Colonic mucosa (tissue), 4 donors: ENCODE data around the gene CUL1. TPM values are rescaled to one million over a fixed set of nuclear protein-coding genes. Genes with fewer than 3 reads are reported as not detected.

ENCODE experiments used
- DNase-seq: peaks from one replicate; pipeline ENCODE4 v3.0.0-alpha.2; 2020
- H3K27ac ChIP-seq: fragments of 200-600 bp; one replicate; pipeline ENCODE4 v1.8.0; 2021
- H3K27me3 ChIP-seq: fragments of 200-600 bp; one replicate; pipeline ENCODE4 v1.8.0; 2021
- H3K36me3 ChIP-seq: fragments of 200-600 bp; one replicate; pipeline ENCODE4 v1.8.0; 2021
- H3K4me1 ChIP-seq: fragments of 200-600 bp; one replicate; pipeline ENCODE4 v1.8.0; 2021; ENCODE audit warnings: mild to moderate bottlenecking
- H3K4me3 ChIP-seq: fragments of 200-600 bp; one replicate; pipeline ENCODE4 v1.8.0; 2021
- H3K9ac ChIP-seq, 2 donors: one replicate each; pipeline ENCODE4 v1.7.0; 2013; ENCODE audit warnings: control low read depth in 2 of 2, low read depth in 2 of 2, low read length in 2 of 2
- H3K9me3 ChIP-seq: fragments of 200-600 bp; one replicate; pipeline ENCODE4 v1.8.0; 2021
- CTCF ChIP-seq: fragments of 200-600 bp; IDR thresholded peaks from one replicate; pipeline ENCODE4 v1.8.0; 2022; ENCODE audit warnings: antibody characterized with exemption, mild to moderate bottlenecking
- intact Hi-C: fragments of 100-400 bp; cut with DNase I; formaldehyde crosslinking; loops from one replicate; pipeline ENCODE4 v1.14.1; 2022
- total RNA-seq, 2 donors: library from RNA; stranded (reverse); fragmentation: NEBNext Ultra II Directional in 1 of 2; extraction: Animal tissue kit (Norgen Biotek cat#: 25700) in 1 of 2; gene quantifications; one replicate each; pipeline ENCODE4 v1.2.1, GENCODE V29; 2021
- donor health status: healthy.
- donor health status: DM: no; HTN: no; CAD: no.
- donor health status: DM: no; HTN: no; CAD: no.

CUL1 gene
- total RNA-seq, 2 donors from 2014 or later, result 36.2 to 36.9 TPM

GRCh38 chr7:148723166-148723559, 24.5 kb downstream of the CUL1 start:
- Histone ChIP-seq H3K36me3 (no peaks in the 10 kb centered on the region), H3K27me3 (no peaks in the 10 kb centered on the region), H3K4me3 (no peak overlapping the region), H3K27ac (no peak overlapping the region), H3K9ac (no peak overlapping the region), H3K4me1 (no peaks in the 10 kb centered on the region), H3K9me3 (no peaks in the 10 kb centered on the region)
- intact Hi-C loops, result no loop called here
- no peak for DNase-seq
- no peak for TF ChIP-seq CTCF

DNA sequence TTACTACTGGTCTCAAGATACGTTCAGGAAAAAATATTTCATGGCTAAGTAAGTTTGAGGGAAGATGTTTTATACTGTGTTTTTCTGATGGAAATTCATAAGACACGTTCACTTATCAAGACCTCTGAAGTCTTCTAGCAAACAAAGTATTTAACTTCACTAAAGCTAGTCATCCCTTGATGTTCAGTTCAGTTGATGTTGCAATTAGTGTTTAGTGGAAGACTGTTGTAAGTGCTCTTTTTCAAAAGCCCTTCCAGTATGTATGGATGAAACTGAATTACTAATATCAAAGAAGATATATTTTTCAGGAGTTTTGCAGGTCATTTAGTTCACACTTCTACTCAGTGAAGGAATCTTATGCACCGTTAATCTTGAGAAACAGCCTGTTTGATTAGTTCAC, 25.1 kb downstream of the CUL1 start:
- Histone ChIP-seq H3K4me1 (no peaks in the 10 kb centered on the region), H3K4me3 (no peak overlapping the region), H3K27me3 (no peaks in the 10 kb centered on the region), H3K27ac (no peak overlapping the region), H3K9me3 (no peaks in the 10 kb centered on the region), H3K9ac (no peak overlapping the region), H3K36me3 (no peaks in the 10 kb centered on the region)
- no peak for DNase-seq
- TF ChIP-seq CTCF, result no peak
- intact Hi-C loops, result no loop called here

DNA sequence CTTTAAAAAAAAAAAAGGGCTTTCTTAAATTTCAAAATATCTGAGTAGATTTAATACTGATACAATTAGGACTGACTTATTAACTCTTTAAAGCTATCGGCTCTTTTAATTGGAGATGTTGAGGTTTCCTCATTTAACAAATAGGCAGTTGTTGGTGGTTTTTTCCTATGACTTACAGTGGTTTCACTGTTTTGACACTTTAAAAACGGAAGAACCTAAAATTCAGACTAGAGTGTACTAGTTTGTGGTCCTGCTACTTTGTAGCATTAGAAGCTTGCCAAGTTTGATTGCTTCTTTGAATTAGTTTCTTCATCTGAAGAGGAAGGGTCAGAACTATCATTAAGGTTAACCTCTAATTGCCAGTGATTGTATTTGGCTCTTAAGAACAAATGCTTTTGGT, 27.7 kb downstream of the CUL1 start:
- H3K4me3 ChIP-seq, result no peak overlapping the region
- H3K27ac ChIP-seq, result no peak overlapping the region
- intact Hi-C loops, result no loop called here
- H3K9ac ChIP-seq, result no peak overlapping the region
- no peaks in the 10 kb centered on the region for H3K4me1 ChIP-seq
- H3K9me3 ChIP-seq, result no peaks in the 10 kb centered on the region
- no peaks in the 10 kb centered on the region for H3K27me3 ChIP-seq
- no peaks in the 10 kb centered on the region for H3K36me3 ChIP-seq
- no peak for TF ChIP-seq CTCF
- no peak for DNase-seq

DNA sequence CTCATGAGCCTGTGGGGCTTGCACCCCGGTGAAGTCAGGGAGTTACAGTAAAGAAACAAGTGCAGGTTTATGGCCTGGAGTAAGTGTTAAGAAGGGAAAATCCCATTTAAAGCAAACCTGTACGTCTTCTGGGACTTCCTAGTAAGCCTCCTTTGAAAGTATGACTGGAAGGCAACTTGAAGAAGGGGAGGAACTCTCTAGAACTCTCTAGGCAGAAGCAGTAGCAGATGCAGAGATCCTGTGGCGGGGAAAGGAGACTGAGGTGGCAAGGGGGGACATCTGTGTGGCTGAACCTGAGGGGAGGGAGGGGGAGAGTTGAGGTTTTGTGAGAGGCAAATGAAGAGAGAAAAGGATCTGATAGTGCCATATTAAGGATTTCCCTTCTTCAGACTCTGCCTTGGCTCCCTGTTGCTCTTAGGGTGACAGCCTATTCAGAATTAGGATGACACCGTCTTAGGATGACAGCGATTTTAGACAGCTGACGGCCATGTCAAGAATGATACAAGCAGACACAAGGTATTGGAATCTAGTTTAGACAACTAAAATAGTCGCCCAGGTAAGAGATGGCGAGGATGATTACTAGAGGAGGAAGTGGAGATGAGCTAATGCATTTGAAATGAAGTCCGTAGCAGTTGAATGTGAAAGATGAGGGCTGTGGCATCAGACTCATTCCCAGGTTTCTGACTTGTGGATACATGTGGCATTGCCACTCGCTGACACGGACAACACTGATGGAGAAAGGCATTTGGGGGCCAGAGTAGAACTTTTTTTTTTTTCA, 29.0 kb downstream of the CUL1 start:
- H3K4me1 ChIP-seq, result no peaks in the 10 kb centered on the region
- no peak overlapping the region for H3K27ac ChIP-seq
- H3K36me3 ChIP-seq, result no peaks in the 10 kb centered on the region
- no peak for DNase-seq
- no peak overlapping the region for H3K4me3 ChIP-seq
- intact Hi-C loops, result no loop called here
- no peaks in the 10 kb centered on the region for H3K27me3 ChIP-seq
- TF ChIP-seq CTCF, result no peak
- no peak overlapping the region for H3K9ac ChIP-seq
- no peaks in the 10 kb centered on the region for H3K9me3 ChIP-seq

GRCh38 chr7:148729984-148730733, 31.5 kb downstream of the CUL1 start:
- H3K9ac ChIP-seq, result no peak overlapping the region
- intact Hi-C loops, result no loop called here
- no peak for DNase-seq
- H3K27me3 ChIP-seq, result no peaks in the 10 kb centered on the region
- no peak overlapping the region for H3K27ac ChIP-seq
- TF ChIP-seq CTCF, result no peak
- no peak overlapping the region for H3K4me3 ChIP-seq
- no peaks in the 10 kb centered on the region for H3K9me3 ChIP-seq
- H3K36me3 ChIP-seq, result no peaks in the 10 kb centered on the region
- H3K4me1 ChIP-seq, result no peaks in the 10 kb centered on the region
